Neural cell (in vitro differentiated cells): Measurements from ENCODE around the gene MYBPC3.

Experiments used
- EP300 ChIP-seq: fragments of 450-650 bp; conservative IDR thresholded peaks from 2 replicates; pipeline ENCODE4 v1.6.1; 2014; ENCODE audit warnings: antibody characterized with exemption, mild to moderate bottlenecking, moderate library complexity; ENCODE audit not compliant: poor library complexity, severe bottlenecking
- EZH2 ChIP-seq: fragments of 200-600, 300-800 bp; shearing (Covaris generic), sonication (generic); IDR thresholded peaks from 2 replicates; pipeline ENCODE4 v1.6.1; 2014; ENCODE audit warnings: antibody characterized with exemption, low read length, borderline replicate concordance, mild to moderate bottlenecking; ENCODE audit not compliant: insufficient read depth, poor library complexity, severe bottlenecking
- MXI1 ChIP-seq: fragments of 450-650 bp; conservative IDR thresholded peaks from 2 replicates; pipeline ENCODE4 v1.6.1; 2014; ENCODE audit warnings: antibody characterized with exemption, mild to moderate bottlenecking; ENCODE audit not compliant: poor library complexity, severe bottlenecking
- POLR2AphosphoS5 ChIP-seq: IDR thresholded peaks from 2 replicates; pipeline ENCODE4 v1.6.1; 2012
- RAD21 ChIP-seq: fragments of 450-650 bp; conservative IDR thresholded peaks from 2 replicates; pipeline ENCODE4 v1.6.1; 2014; ENCODE audit warnings: antibody characterized with exemption, mild to moderate bottlenecking, moderate library complexity
- SMC3 ChIP-seq: fragments of 450-650 bp; conservative IDR thresholded peaks from 2 replicates; pipeline ENCODE4 v1.6.1; 2014; ENCODE audit warnings: antibody characterized with exemption, mild to moderate bottlenecking, moderate library complexity; ENCODE audit not compliant: poor library complexity
- TAF1 ChIP-seq: IDR thresholded peaks from 2 replicates; pipeline ENCODE4 v1.6.1; 2012; ENCODE audit warnings: low read depth
- TF ChIP-seq, protein P1 (sequence below): fragments of 450-650 bp; IDR thresholded peaks from 2 replicates; pipeline ENCODE4 v1.5.1; 2014; ENCODE audit warnings: antibody characterized with exemption, mild to moderate bottlenecking, moderate library complexity; ENCODE audit not compliant: poor library complexity, severe bottlenecking
- TF ChIP-seq, protein P2 (sequence below): IDR thresholded peaks from 2 replicates; pipeline ENCODE4 v1.6.1; 2012; ENCODE audit warnings: borderline replicate concordance

DNA sequence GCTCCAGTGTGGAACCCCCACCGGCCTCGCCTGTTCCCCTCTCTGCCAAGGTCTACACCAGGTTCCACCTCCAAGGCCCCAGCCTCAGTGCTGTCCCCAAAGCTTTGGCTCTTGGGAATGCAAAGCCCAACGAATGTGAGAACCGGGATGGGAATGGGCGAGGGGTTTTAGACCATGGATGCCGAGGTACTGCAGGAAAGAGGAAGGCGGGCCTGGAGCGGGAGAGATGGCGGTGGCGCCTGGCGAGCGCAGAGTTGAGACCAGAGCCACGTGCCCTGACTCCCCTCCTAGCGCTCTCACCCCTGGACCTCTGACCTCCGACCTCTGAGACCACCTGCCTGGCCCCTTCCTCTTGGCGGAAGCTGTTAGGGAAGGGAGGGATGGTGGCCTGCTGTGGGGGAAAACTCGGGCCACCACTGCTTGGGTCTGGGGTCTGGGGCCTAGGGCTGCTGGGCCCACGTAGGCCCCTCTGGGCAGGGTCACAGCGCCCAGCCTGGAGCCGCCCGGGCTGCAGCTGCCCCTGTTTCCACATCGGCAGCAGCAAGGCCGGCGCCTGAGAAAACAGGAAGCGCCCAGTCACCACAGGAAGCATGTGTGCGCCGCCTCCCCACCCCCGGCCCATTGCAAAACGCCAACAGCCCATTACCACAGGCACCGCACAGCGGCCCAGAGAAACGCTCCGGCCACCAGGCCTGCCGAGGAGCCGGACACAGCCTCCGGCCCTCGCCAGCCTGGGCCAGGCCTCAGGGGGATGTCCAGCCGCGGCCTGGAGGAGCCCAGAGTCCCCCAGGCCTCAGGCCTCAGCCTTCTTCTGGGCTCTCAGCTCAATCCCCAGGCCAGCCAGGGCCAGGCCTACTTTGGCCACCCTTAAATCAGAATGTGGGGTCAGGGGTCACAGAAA, 42.1 kb upstream of the MYBPC3 start:
- no peak for TF ChIP-seq EP300
- TF ChIP-seq, protein P1, sequence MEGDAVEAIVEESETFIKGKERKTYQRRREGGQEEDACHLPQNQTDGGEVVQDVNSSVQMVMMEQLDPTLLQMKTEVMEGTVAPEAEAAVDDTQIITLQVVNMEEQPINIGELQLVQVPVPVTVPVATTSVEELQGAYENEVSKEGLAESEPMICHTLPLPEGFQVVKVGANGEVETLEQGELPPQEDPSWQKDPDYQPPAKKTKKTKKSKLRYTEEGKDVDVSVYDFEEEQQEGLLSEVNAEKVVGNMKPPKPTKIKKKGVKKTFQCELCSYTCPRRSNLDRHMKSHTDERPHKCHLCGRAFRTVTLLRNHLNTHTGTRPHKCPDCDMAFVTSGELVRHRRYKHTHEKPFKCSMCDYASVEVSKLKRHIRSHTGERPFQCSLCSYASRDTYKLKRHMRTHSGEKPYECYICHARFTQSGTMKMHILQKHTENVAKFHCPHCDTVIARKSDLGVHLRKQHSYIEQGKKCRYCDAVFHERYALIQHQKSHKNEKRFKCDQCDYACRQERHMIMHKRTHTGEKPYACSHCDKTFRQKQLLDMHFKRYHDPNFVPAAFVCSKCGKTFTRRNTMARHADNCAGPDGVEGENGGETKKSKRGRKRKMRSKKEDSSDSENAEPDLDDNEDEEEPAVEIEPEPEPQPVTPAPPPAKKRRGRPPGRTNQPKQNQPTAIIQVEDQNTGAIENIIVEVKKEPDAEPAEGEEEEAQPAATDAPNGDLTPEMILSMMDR: no peak
- TF ChIP-seq, protein P2, sequence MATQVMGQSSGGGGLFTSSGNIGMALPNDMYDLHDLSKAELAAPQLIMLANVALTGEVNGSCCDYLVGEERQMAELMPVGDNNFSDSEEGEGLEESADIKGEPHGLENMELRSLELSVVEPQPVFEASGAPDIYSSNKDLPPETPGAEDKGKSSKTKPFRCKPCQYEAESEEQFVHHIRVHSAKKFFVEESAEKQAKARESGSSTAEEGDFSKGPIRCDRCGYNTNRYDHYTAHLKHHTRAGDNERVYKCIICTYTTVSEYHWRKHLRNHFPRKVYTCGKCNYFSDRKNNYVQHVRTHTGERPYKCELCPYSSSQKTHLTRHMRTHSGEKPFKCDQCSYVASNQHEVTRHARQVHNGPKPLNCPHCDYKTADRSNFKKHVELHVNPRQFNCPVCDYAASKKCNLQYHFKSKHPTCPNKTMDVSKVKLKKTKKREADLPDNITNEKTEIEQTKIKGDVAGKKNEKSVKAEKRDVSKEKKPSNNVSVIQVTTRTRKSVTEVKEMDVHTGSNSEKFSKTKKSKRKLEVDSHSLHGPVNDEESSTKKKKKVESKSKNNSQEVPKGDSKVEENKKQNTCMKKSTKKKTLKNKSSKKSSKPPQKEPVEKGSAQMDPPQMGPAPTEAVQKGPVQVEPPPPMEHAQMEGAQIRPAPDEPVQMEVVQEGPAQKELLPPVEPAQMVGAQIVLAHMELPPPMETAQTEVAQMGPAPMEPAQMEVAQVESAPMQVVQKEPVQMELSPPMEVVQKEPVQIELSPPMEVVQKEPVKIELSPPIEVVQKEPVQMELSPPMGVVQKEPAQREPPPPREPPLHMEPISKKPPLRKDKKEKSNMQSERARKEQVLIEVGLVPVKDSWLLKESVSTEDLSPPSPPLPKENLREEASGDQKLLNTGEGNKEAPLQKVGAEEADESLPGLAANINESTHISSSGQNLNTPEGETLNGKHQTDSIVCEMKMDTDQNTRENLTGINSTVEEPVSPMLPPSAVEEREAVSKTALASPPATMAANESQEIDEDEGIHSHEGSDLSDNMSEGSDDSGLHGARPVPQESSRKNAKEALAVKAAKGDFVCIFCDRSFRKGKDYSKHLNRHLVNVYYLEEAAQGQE: no peak
- no peak for TF ChIP-seq EZH2
- TF ChIP-seq POLR2AphosphoS5: no peak
- TF ChIP-seq RAD21: no peak
- TF ChIP-seq TAF1: no peak
- TF ChIP-seq MXI1: no peak
- no peak for TF ChIP-seq SMC3
